ENCODE measurements around the gene RTL5. TPM values are rescaled to one million over a fixed set of nuclear protein-coding genes. Genes with fewer than 3 reads are reported as not detected.

Gene RTL5
- polyA plus RNA-seq, 1 of the 3 experiments (the other 2 are of a cell fraction): 1.8 TPM

DNA sequence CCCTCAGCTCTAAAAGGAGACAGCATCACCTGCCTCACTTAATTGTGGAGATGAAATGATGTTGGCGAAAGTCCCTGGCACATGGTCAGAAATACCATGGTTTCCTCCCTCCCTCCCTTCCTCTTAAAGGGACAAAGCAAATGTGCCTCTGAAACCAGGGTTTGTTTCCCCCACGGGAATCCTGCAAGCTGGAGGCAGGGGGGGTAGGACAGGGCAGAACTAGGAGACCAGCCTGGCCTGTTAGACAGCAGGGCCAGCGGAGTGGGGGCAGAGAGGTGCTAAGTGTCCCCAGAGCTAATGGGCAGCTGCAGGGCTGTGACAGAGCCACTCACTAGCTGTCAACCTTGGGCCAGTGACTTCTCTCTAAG is 5.7 kb downstream of the RTL5 start:
- H3F3A ChIP-seq (replicated peaks; ENCODE audit: insufficient read depth): no peaks in the 10 kb centered on the region
- 0 out of 2 replicates have a peak, but pooled peaks cover 1% of the 10 kb centered on the region for H3K27me3 ChIP-seq (ENCODE audit: insufficient read depth)
- no peak overlapping the region for H3K4me3 ChIP-seq (ENCODE audit: low read depth in 2 of 2, low read length in 1 of 2)
- H2AFZ ChIP-seq (ENCODE audit: low read depth): no peak overlapping the region
- TF ChIP-seq MXI1 (IDR thresholded peaks at IDR 0.05; ENCODE audit: low read depth, low read length): 0 out of 2 replicates have a peak, but pooled peaks have one; percentile 10
- TF ChIP-seq FOXJ3 (CRISPR knock-in tag; IDR thresholded peaks at IDR 0.05): no peak
- TF ChIP-seq NFIC (IDR thresholded peaks at IDR 0.05; ENCODE audit: borderline replicate concordance): peak; percentile 39; the same call in 1 of the 2 replicates
- no peak for TF ChIP-seq PBX3 (IDR thresholded peaks at IDR 0.05)
- TF ChIP-seq MEF2A (IDR thresholded peaks at IDR 0.05; ENCODE audit: borderline replicate concordance, low read depth): no peak
- TF ChIP-seq RFX5 (IDR thresholded peaks at IDR 0.05; ENCODE audit: low read length): no peak
- TF ChIP-seq MAX (IDR thresholded peaks at IDR 0.05; ENCODE audit: low read depth): no peak
- no peak for TF ChIP-seq ELF1 (IDR thresholded peaks at IDR 0.05)
- no peak for TF ChIP-seq NRF1 (IDR thresholded peaks at IDR 0.05; ENCODE audit: low read depth, low read length)
- TF ChIP-seq RCOR1 (IDR thresholded peaks at IDR 0.05; ENCODE audit: low read length): no peak
- no peak for TF ChIP-seq EZH2phosphoT487 (IDR thresholded peaks at IDR 0.05; ENCODE audit: borderline replicate concordance, low read depth)
- H3K9ac ChIP-seq: no peak overlapping the region
- H3K4me1 ChIP-seq (ENCODE audit: control insufficient read depth in 1 of 2, insufficient read depth in 2 of 2, low read depth in 1 of 2, low read length in 1 of 2): peaks cover 14 to 84% of the 10 kb centered on the region in 2 experiments; a peak in 3 of 4 replicates
- peak overlapping the region in 1 of 2 experiments; percentile 93; a peak in 2 of 4 replicates for H3K27ac ChIP-seq (ENCODE audit: low read depth in 2 of 2, low read length in 1 of 2)
- no peaks in the 10 kb centered on the region for H4K20me1 ChIP-seq (ENCODE audit: insufficient read depth)
- peak; percentile 46 for DNase-seq
- POLR2A ChIA-PET: interaction anchor here (0.7 to 2.1 kb wide), 9 partner anchors 12 to 107 kb away, joined by 3 to 11 read pairs (median 5); partner anchors contain the start of gene PIN4
- H3K79me2 ChIP-seq (ENCODE audit: insufficient read depth): no peaks in the 10 kb centered on the region
- no peaks in the 10 kb centered on the region for H3K9me3 ChIP-seq
- no peaks in the 10 kb centered on the region for H3K9me2 ChIP-seq
- 33% methylated on average over 2 of the region's 3 CpGs for WGBS (ENCODE audit: low lambda C conversion rate)
- H3K36me3 ChIP-seq (replicated peaks in 1 of 2; ENCODE audit: control insufficient read depth in 1 of 2, insufficient read depth in 2 of 2, low read length in 1 of 2): no peaks in the 10 kb centered on the region
- CTCF ChIA-PET: interaction anchor here (0.6 to 15.8 kb wide), 30 partner anchors 10 to 590 kb away, joined by 3 to 257 read pairs (median 5); partner anchors contain the start of genes PIN4 and RPS4X
- peak overlapping the region; percentile 46; the same call in 1 of the 2 replicates for H3K4me2 ChIP-seq

- no peak overlapping the region for H3K9ac ChIP-seq
- WGBS (ENCODE audit: low lambda C conversion rate): 65% methylated on average over 6 of the region's 6 CpGs
- H3K9me3 ChIP-seq: no peaks in the 10 kb centered on the region
- ChIA-PET CTCF (interaction anchor here (0.6 to 15.8 kb wide), 25 partner anchors 10 to 127 kb away, joined by 3 to 257 read pairs (median 5); no protein-coding TSS in a partner anchor), POLR2A (interaction anchor here (0.7 to 2.0 kb wide), 7 partner anchors 41 to 107 kb away, joined by 3 to 11 read pairs (median 5); partner anchors contain the start of gene PIN4)
- no peaks in the 10 kb centered on the region for H3K79me2 ChIP-seq (ENCODE audit: insufficient read depth)
- peak overlapping the region; percentile 46; the same call in 1 of the 2 replicates for H3K4me2 ChIP-seq
- H3K9me2 ChIP-seq: no peaks in the 10 kb centered on the region
- no peaks in the 10 kb centered on the region for H4K20me1 ChIP-seq (ENCODE audit: insufficient read depth)
- H2AFZ ChIP-seq (ENCODE audit: low read depth): no peak overlapping the region
- no peaks in the 10 kb centered on the region for H3K36me3 ChIP-seq (replicated peaks in 1 of 2; ENCODE audit: control insufficient read depth in 1 of 2, insufficient read depth in 2 of 2, low read length in 1 of 2)
- TF ChIP-seq RAD21 (IDR thresholded peaks at IDR 0.05; ENCODE audit: low read length) (peak; percentile 25; the same call in 1 of the 2 replicates), REST (IDR thresholded peaks at IDR 0.05; ENCODE audit: low read depth, low read length) (no peak)
- no peaks in the 10 kb centered on the region for H3F3A ChIP-seq (replicated peaks; ENCODE audit: insufficient read depth)
- no peak for DNase-seq
- peaks cover 14 to 87% of the 10 kb centered on the region in 2 experiments; a peak in 3 of 4 replicates for H3K4me1 ChIP-seq (ENCODE audit: control insufficient read depth in 1 of 2, insufficient read depth in 2 of 2, low read depth in 1 of 2, low read length in 1 of 2)
- peak overlapping the region in 1 of 2 experiments; percentile 93; a peak in 2 of 4 replicates for H3K27ac ChIP-seq (ENCODE audit: low read depth in 2 of 2, low read length in 1 of 2)
- no peak overlapping the region for H3K4me3 ChIP-seq (ENCODE audit: low read depth in 2 of 2, low read length in 1 of 2)
- no peaks in the 10 kb centered on the region for H3K27me3 ChIP-seq (ENCODE audit: insufficient read depth)
Observed at GRCh38 chrX:72125331-72126047, 6.2 kb downstream of the RTL5 start.
